AG09319 (cell line): Measurements from ENCODE around the gene MTF1.
"Not testable (repeated sequence)": the region's sequence is repeated elsewhere in the genome, so short reads cannot be mapped to it uniquely, and the experiment has no call there.

ENCODE experiments used
- DNase-seq: peaks from one replicate; pipeline ENCODE4 v3.0.0-alpha.2; 2010; ENCODE audit warnings: low read depth; ENCODE audit errors: extremely low read depth
- CTCF ChIP-seq: IDR thresholded peaks from 2 replicates; pipeline ENCODE4 v1.5.1; 2011; ENCODE audit warnings: low read depth, mild to moderate bottlenecking, inconsistent platforms, low read length, moderate library complexity

The MTF1 gene

GRCh38 chr1:37859507-37860345 lies at the start of gene MTF1:
TSS of gene MTF1 (minus strand) at chr1:37859592. CDS start at chr1:37857658, 1,934 bp downstream.
- TF ChIP-seq CTCF: peak; percentile 89
- peak; percentile 88 for DNase-seq

DNA sequence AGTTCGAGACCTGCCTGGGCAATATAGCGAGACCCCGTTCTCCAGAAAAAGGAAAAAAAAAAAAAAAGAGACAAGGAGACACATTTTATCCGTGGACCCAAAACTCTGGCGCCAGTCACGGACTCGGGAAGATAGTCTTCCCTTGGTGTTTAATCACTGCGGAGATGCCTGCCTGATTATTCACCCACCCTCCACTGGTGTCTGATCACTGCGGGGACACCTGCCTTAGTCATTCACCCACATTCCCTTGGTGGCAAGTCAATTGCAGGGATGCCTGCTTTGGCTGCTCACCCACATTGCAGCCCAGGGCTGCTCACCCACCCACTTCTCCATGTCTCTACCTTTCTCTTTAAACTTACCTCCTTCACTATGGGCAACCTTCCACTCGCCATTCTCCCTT lies 49.1 kb upstream of the MTF1 start:
- DNase-seq: not testable (repeated sequence)

DNA sequence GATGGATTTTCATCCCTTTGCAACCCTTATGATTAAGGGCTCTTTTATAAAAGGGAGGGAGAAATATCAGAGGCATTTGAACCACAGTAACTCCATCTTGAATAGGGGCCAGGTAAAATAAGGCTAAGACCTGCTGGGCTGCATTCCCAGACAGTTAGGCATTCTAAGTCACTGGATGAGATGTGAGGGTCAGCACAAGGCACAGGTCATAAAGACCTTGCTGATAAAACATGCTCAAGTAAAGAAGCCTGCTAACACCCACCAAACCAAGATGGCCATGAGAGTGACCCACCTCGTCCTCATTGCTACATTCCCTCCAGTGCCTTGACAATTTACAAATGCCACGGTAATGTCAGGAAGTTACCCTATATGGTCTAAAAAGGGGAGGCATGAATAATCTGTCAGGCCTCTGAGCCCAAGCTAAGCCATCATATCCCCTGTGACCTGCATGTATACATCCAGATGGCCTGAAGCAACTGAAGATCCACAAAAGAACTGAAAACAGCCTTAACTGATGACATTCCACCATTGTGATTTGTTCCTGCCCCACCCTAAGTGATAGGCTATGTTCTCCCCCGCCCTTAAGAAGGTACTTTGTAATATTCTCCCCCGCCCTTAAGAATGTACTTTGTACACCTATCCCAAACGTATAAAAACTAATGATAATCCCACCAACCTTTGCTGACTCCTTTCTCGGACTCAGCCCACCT lies 48.2 kb upstream of the MTF1 start:
- DNase-seq: not testable (repeated sequence)

DNA sequence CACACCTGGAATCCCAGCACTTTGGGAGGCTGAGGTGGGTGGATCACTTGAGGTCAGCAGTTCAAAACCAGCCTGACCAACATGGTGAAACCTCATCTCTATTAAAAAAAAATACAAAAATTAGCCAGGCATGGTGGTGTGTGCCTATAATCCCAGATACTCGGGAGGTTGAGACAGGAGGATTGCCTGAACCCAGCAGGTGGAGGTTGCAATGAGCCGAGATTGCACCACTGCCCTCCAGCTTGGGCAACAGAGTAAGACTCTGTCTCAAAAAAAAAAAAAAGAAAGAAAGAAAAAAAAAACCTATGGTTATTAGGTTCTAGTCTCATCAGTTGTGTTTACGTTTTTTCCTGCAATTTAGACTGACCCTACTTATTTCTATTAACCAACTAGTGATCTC lies 47.2 kb upstream of the MTF1 start:
- not testable (repeated sequence) for DNase-seq

DNA sequence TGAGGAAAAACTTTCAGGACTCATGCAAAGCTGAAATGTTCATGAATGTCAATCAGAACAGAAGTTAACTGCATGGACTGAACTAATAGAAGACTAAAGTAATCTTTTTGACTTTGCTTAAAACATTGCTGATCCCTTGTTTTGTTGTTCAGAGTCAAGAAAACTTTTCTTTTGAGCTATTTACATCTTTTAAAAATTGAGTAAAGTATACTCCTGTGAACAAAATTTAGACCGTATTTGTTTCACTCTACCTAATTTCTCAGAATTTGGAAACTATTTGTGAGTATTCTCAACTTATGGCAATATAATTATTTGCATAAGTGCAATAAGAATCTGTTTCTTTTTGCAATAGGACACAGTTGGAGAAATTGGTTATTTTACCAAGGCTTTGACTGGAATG lies 46.3 kb upstream of the MTF1 start:
- no peak for TF ChIP-seq CTCF
- DNase-seq: no peak

DNA sequence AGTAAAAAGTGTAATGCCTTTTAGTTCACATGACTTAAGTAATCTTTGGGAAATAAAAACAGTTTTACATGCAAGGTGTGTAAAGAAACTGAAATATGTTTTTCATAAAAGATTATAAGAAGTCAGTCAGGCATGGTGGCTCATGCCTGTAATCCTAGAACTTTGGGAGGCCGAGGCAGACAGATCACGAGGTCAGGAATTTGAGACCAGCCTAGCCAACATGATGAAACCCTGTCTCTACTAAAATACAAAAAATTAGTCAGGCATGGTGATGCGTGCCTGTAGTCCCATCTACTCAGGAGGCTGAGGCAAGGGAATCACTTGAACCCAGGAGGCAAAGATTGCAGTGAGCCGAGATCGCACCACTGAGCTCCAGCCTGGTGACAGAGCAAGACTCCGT lies 44.5 kb upstream of the MTF1 start:
- not testable (repeated sequence) for DNase-seq

DNA sequence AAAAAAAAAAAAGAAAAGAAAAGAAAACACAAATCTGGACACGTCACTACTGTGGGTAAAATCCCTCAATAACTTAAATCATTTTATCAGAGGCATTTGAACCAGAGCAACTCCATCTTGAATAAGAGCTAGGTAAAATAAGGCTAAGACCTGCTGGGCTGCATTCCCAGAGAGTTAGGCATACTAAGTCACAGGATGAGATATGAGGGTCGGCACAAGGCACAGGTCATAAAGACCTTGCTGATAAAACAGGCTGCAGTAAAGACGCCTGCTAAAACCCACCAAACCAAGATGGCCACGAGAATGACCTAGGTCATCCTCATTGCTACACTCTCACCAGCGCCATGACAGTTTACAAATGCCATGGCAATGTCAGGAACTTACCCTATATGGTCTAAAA lies 43.6 kb upstream of the MTF1 start:
- TF ChIP-seq CTCF: no peak
- DNase-seq: no peak

GRCh38 chr1:37901893-37902225 lies 42.5 kb upstream of the MTF1 start:
- no peak for DNase-seq
- no peak for TF ChIP-seq CTCF

- TF ChIP-seq CTCF: no peak
- DNase-seq: no peak
These were observed 42.0 kb upstream of the MTF1 start for GRCh38 chr1:37901191-37901892.

GRCh38 chr1:37897563-37897962 lies 38.2 kb upstream of the MTF1 start:
- DNase-seq: not testable (repeated sequence)
